RWPE1 (cell line): ENCODE measurements around the gene PA2G4.

Experiments
- CTCF ChIA-PET: fragments of 350-600 bp; sonication (Branson Sonifier 250); formaldehyde crosslinking; extraction: SDS; loops from one replicate; lab custom pipeline; 2021; lab: Yijun Ruan, JAX
- POLR2A ChIA-PET: fragments of 400-600 bp; formaldehyde crosslinking; extraction: SDS; loops from one replicate; lab custom pipeline; 2020; ENCODE audit warnings: antibody characterized with exemption; ENCODE audit not compliant: low non-redundant PET; lab: Yijun Ruan, JAX
- DNase-seq: peaks from one replicate; pipeline ENCODE4 v3.0.0; 2012; ENCODE audit warnings: low spot score
- H3K27ac ChIP-seq: fragments of 450-650 bp; 2 replicates; pipeline ENCODE4 v1.5.1; 2017
- CTCF ChIP-seq: fragments of 450-650 bp; conservative IDR thresholded peaks from 2 replicates; pipeline ENCODE4 v1.5.1; 2017; ENCODE audit warnings: low read depth, mild to moderate bottlenecking

PA2G4 gene

GRCh38 chr12:56157201-56158028 lies 53.1 kb downstream of the PA2G4 start:
- peak; percentile 62 for TF ChIP-seq CTCF
- CTCF ChIA-PET, result no interaction called here
- POLR2A ChIA-PET, result no interaction called here
- DNase-seq, result peak; percentile 81
- peak overlapping the region; percentile 97 for H3K27ac ChIP-seq

DNA sequence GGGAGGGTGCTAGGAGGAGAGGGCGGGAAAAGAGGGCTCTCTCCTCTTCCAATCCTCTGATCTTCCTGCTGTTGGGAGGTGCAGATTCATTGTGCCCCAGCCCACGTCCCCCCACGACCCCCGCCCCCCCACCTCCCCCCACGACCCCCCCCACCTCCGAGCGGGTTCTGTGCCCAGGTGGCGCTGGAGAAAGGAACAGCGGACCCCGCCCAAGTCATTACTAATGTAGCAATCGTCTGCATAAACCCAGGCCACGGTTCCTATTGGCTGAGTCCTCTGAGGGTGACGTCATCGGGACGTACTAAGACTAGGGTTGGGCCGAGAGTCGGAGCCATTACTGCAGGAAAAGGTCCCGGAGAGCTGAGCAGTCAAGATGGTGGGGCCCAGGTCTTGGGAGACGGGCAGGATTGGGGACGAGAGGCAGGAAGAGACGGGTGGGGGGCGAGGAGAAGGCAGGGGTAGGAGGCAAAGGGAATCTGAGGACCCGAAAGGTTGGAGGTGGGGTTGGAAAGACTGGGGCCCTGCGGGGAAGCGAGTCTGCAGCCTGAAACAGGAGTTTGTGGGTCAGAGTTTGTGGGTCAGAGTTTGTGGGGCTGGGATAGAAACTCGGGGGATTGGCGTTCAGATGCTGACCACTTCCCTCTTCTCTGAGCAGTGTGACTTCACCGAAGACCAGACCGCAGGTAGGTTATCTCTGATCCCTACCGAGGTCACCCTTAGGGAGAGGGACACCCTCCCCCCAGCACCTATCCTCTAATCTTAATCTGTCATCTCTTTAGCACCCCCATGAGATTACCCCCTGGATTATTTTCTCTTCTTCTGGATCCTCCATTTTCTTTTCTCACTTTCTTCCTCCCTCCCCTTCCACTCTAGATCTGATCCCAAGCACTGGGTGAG lies 53.9 kb downstream of the PA2G4 start, which contains the start of gene MYL6:
MYL6 (plus strand) TSS at position 331 of the 897 bp plus-strand sequence; CDS start at position 374, 43 bp downstream.
- TF ChIP-seq CTCF, result no peak; the same call in 1 of the 2 replicates
- CTCF ChIA-PET, result interaction anchor here (0.5 to 0.6 kb wide), 3 partner anchors 30 to 38 kb away, joined by 3 to 7 read pairs (median 4); no protein-coding TSS in a partner anchor
- peak; percentile 98 for DNase-seq
- POLR2A ChIA-PET, result interaction anchor here (0.6 to 1.4 kb wide), 3 partner anchors 30 to 38 kb away, joined by 3 to 6 read pairs (median 3); partner anchors contain the start of gene ESYT1
- peak within 1 kb of the TSS; percentile 97 for H3K27ac ChIP-seq

- ChIA-PET POLR2A (interaction anchor here (0.6 to 1.4 kb wide), 3 partner anchors 9 to 39 kb away, joined by 3 to 5 read pairs (median 3); partner anchors contain the start of gene ESYT1), CTCF (interaction anchor here (0.6 to 1.2 kb wide), 2 partner anchors 31 kb away, joined by 4 to 5 read pairs; partner anchors contain the start of gene SMARCC2)
- peak; percentile 71 for DNase-seq
- H3K27ac ChIP-seq, result peak overlapping the region; percentile 97
- no peak for TF ChIP-seq CTCF
Observed at GRCh38 chr12:56158926-56159461, 54.6 kb downstream of the PA2G4 start.

- no peak for TF ChIP-seq CTCF
- POLR2A ChIA-PET, result interaction anchor here (0.6 to 1.4 kb wide), 2 partner anchors 8 to 31 kb away, joined by 3 to 5 read pairs; partner anchors contain the start of gene ESYT1
- no peak for DNase-seq
- CTCF ChIA-PET, result interaction anchor here (1.2 kb wide), 1 partner anchor 30 kb away, joined by 5 read pairs; the partner anchor contains the start of gene SMARCC2
- H3K27ac ChIP-seq, result peak overlapping the region; percentile 97
Observed at GRCh38 chr12:56159482-56160192, 55.3 kb downstream of the PA2G4 start.

DNA sequence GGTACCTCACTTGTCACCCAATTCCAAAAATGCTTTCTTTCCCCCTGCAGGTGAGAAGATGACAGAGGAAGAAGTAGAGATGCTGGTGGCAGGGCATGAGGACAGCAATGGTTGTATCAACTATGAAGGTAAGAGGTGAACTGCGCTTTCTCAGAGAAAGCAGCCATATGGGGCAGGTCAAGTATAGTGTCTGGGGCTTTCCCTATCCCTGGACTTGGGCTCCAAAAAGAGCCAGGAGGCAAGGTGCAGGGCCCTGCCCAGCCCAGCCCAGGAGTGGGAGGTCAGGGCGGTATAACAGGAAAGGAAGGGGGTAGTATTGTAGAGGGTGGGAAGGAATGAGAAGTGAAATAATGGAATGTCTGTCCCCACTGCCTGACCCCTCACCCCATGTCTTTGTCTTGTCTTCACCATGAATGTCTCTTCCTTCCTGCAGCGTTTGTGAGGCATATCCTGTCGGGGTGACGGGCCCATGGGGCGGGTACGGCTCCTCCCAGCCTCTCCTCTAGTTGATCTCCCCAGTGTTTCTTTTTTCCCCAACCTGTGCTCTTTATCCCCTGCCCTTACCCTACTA lies 55.9 kb downstream of the PA2G4 start:
- DNase-seq, result peak; percentile 28
- CTCF ChIA-PET, result interaction anchor here (1.2 kb wide), 1 partner anchor 29 kb away, joined by 5 read pairs; the partner anchor contains the start of gene SMARCC2
- no peak for TF ChIP-seq CTCF
- POLR2A ChIA-PET, result interaction anchor here (0.5 to 0.6 kb wide), 2 partner anchors 13 to 41 kb away, joined by 3 to 8 read pairs; no protein-coding TSS in a partner anchor
- H3K27ac ChIP-seq, result peak overlapping the region; percentile 97
